ENCODE measurements around the gene GOLGA2.
A peak's percentile ranks its signal among the peaks of the same experiment; 100 is the strongest.
"Not testable (repeated sequence)": the region's sequence is repeated elsewhere in the genome, so short reads cannot be mapped to it uniquely, and the experiment has no call there.

The GOLGA2 gene

GRCh38 chr9:128245421-128246151 is 30.2 kb downstream of the GOLGA2 start:
- Mint-ChIP-seq H3K9me3 (no peaks in the 10 kb centered on the region), H3K27ac (peak overlapping the region; percentile 69), H3K4me1 (peaks cover 18% of the 10 kb centered on the region), H3K27me3 (peaks cover 15% of the 10 kb centered on the region), H3K36me3 (ENCODE audit: low read depth) (no peaks in the 10 kb centered on the region), H3K4me3 (no peak overlapping the region)
- ATAC-seq (no peak), DNase-seq (no peak)

GRCh38 chr9:128244837-128245231 is 31.0 kb downstream of the GOLGA2 start:
- H3K4me1 Mint-ChIP-seq = peaks cover 16% of the 10 kb centered on the region
- no peak overlapping the region for H3K27ac Mint-ChIP-seq
- H3K4me3 Mint-ChIP-seq = no peak overlapping the region
- H3K36me3 Mint-ChIP-seq (ENCODE audit: low read depth) = no peaks in the 10 kb centered on the region
- ATAC-seq = no peak
- DNase-seq = no peak
- H3K27me3 Mint-ChIP-seq = peaks cover 15% of the 10 kb centered on the region
- no peaks in the 10 kb centered on the region for H3K9me3 Mint-ChIP-seq

GRCh38 chr9:128244091-128244836 is 31.5 kb downstream of the GOLGA2 start:
- Mint-ChIP-seq H3K36me3 (ENCODE audit: low read depth) (no peaks in the 10 kb centered on the region), H3K4me1 (peaks cover 12% of the 10 kb centered on the region), H3K4me3 (no peak overlapping the region), H3K9me3 (no peaks in the 10 kb centered on the region), H3K27me3 (peaks cover 15% of the 10 kb centered on the region), H3K27ac (peak overlapping the region; percentile 0)
- no peak for ATAC-seq
- no peak for DNase-seq

GRCh38 chr9:128243215-128244018 is 32.4 kb downstream of the GOLGA2 start:
- peak overlapping the region; percentile 0 for H3K27ac Mint-ChIP-seq
- peaks cover 15% of the 10 kb centered on the region for H3K27me3 Mint-ChIP-seq
- no peak overlapping the region for H3K4me3 Mint-ChIP-seq

GRCh38 chr9:128242828-128243214 is 33.0 kb downstream of the GOLGA2 start:
- H3K27me3 Mint-ChIP-seq = peaks cover 15% of the 10 kb centered on the region
- ATAC-seq = no peak
- H3K9me3 Mint-ChIP-seq = no peaks in the 10 kb centered on the region
- no peaks in the 10 kb centered on the region for H3K36me3 Mint-ChIP-seq (ENCODE audit: low read depth)
- peaks cover 12% of the 10 kb centered on the region for H3K4me1 Mint-ChIP-seq
- no peak for DNase-seq
- no peak overlapping the region for H3K27ac Mint-ChIP-seq
- H3K4me3 Mint-ChIP-seq = no peak overlapping the region

More at GRCh38 chr9:128243215-128244018, 32.4 kb downstream of the GOLGA2 start:
- Mint-ChIP-seq H3K4me1 (peaks cover 12% of the 10 kb centered on the region), H3K9me3 (no peaks in the 10 kb centered on the region), H3K36me3 (ENCODE audit: low read depth) (no peaks in the 10 kb centered on the region)
- ATAC-seq (no peak), DNase-seq (no peak)

- ATAC-seq (no peak), DNase-seq (no peak)
- Mint-ChIP-seq H3K27me3 (peaks cover 15% of the 10 kb centered on the region), H3K36me3 (ENCODE audit: low read depth) (no peaks in the 10 kb centered on the region), H3K27ac (no peak overlapping the region), H3K9me3 (no peaks in the 10 kb centered on the region), H3K4me3 (no peak overlapping the region), H3K4me1 (peaks cover 12% of the 10 kb centered on the region)
Observed at GRCh38 chr9:128242124-128242523, 33.7 kb downstream of the GOLGA2 start.

GRCh38 chr9:128233817-128234406 is 41.9 kb downstream of the GOLGA2 start:
- no peak for ATAC-seq
- Mint-ChIP-seq H3K27me3 (peaks cover 4% of the 10 kb centered on the region), H3K4me3 (no peak overlapping the region), H3K36me3 (ENCODE audit: low read depth) (no peaks in the 10 kb centered on the region), H3K27ac (no peak overlapping the region), H3K4me1 (peaks cover 7% of the 10 kb centered on the region), H3K9me3 (no peaks in the 10 kb centered on the region)
- no peak for DNase-seq

- H3K9me3 Mint-ChIP-seq = no peaks in the 10 kb centered on the region
- H3K4me3 Mint-ChIP-seq = no peak overlapping the region
- no peak overlapping the region for H3K27ac Mint-ChIP-seq
- no peaks in the 10 kb centered on the region for H3K36me3 Mint-ChIP-seq (ENCODE audit: low read depth)
- no peak for DNase-seq
- peaks cover 4% of the 10 kb centered on the region for H3K27me3 Mint-ChIP-seq
- ATAC-seq = no peak
- H3K4me1 Mint-ChIP-seq = peaks cover 7% of the 10 kb centered on the region
Observed at GRCh38 chr9:128232528-128233428, 43.0 kb downstream of the GOLGA2 start.

GRCh38 chr9:128231638-128232527 is 43.9 kb downstream of the GOLGA2 start:
- no peak overlapping the region for H3K4me3 Mint-ChIP-seq
- H3K9me3 Mint-ChIP-seq = no peaks in the 10 kb centered on the region
- H3K36me3 Mint-ChIP-seq (ENCODE audit: low read depth) = no peaks in the 10 kb centered on the region
- H3K27me3 Mint-ChIP-seq = peaks cover 4% of the 10 kb centered on the region
- H3K4me1 Mint-ChIP-seq = peaks cover 7% of the 10 kb centered on the region
- ATAC-seq (peak; percentile 78), DNase-seq (peak; percentile 22)
- H3K27ac Mint-ChIP-seq = no peak overlapping the region

GRCh38 chr9:128230897-128231296 is 44.9 kb downstream of the GOLGA2 start:
- not testable (repeated sequence) for H3K27me3 Mint-ChIP-seq; H3K27ac Mint-ChIP-seq; DNase-seq; H3K9me3 Mint-ChIP-seq; ATAC-seq; H3K4me1 Mint-ChIP-seq; H3K4me3 Mint-ChIP-seq; H3K36me3 Mint-ChIP-seq (ENCODE audit: low read depth)

- Mint-ChIP-seq H3K27me3 (peaks cover 2% of the 10 kb centered on the region), H3K4me1 (no peaks in the 10 kb centered on the region), H3K4me3 (no peak overlapping the region), H3K36me3 (ENCODE audit: low read depth) (no peaks in the 10 kb centered on the region), H3K27ac (no peak overlapping the region), H3K9me3 (no peaks in the 10 kb centered on the region)
- ATAC-seq (no peak), DNase-seq (no peak)
Observed at GRCh38 chr9:128226412-128226801, 49.4 kb downstream of the GOLGA2 start.

GRCh38 chr9:128225770-128226411 is 49.9 kb downstream of the GOLGA2 start:
- Mint-ChIP-seq H3K36me3 (ENCODE audit: low read depth) (no peaks in the 10 kb centered on the region), H3K27ac (no peak overlapping the region), H3K27me3 (peaks cover 2% of the 10 kb centered on the region), H3K9me3 (no peaks in the 10 kb centered on the region), H3K4me1 (no peaks in the 10 kb centered on the region), H3K4me3 (no peak overlapping the region)
- no peak for ATAC-seq
- no peak for DNase-seq
